SU-DHL-6 (cell line): ENCODE results near the gene ZDHHC24.

Experiments used
- H2AFZ ChIP-seq: fragments of 200-600 bp; sonication (generic); 2 replicates; pipeline ENCODE4 v1.6.1; 2014; ENCODE audit warnings: low read depth, mild to moderate bottlenecking, moderate library complexity, mixed read lengths, antibody characterized with exemption, low read length; ENCODE audit not compliant: severe bottlenecking
- H3F3A ChIP-seq: fragments of 200-600 bp; shearing (Covaris generic); 2 replicates; pipeline ENCODE4 v1.6.0; 2016; ENCODE audit warnings: antibody characterized with exemption, mild to moderate bottlenecking; ENCODE audit not compliant: insufficient read depth
- H3K27ac ChIP-seq: fragments of 200-600 bp; sonication (generic); 2 replicates; pipeline ENCODE4 v1.5.1; 2016; ENCODE audit warnings: low read depth, mild to moderate bottlenecking, low read length, moderate library complexity, mixed read lengths
- H3K27me3 ChIP-seq: fragments of 200-600 bp; sonication (generic), shearing (Covaris generic); 2 replicates; pipeline ENCODE4 v1.6.0; 2014; ENCODE audit warnings: mild to moderate bottlenecking, low read length
- H3K36me3 ChIP-seq: fragments of 200-600 bp; sonication (generic); 2 replicates; pipeline ENCODE4 v1.6.1; 2014; ENCODE audit warnings: mild to moderate bottlenecking, low read length, mixed read lengths
- H3K4me2 ChIP-seq: fragments of 300-600, 200-600 bp; shearing (Covaris generic), sonication (generic); 2 replicates; pipeline ENCODE4 v1.6.0; 2014; ENCODE audit warnings: low read length, low read depth, mild to moderate bottlenecking; ENCODE audit not compliant: poor library complexity, severe bottlenecking
- H3K4me3 ChIP-seq: fragments of 200-600 bp; sonication (generic); 2 replicates; pipeline ENCODE4 v1.5.1; 2014; ENCODE audit warnings: antibody characterized with exemption, low read length, mild to moderate bottlenecking, mixed read lengths; ENCODE audit not compliant: insufficient read depth, poor library complexity, severe bottlenecking
- H3K79me2 ChIP-seq: fragments of 200-600 bp; sonication (generic); 2 replicates; pipeline ENCODE4 v1.6.1; 2014; ENCODE audit warnings: mild to moderate bottlenecking, low read length, moderate library complexity; ENCODE audit not compliant: insufficient read depth
- H3K9ac ChIP-seq: fragments of 200-600 bp; sonication (generic); 2 replicates; pipeline ENCODE4 v1.7.0; 2014; ENCODE audit warnings: mild to moderate bottlenecking, low read length
- H3K9me2 ChIP-seq: fragments of 200-600 bp; sonication (generic); replicated peaks from 2 replicates; pipeline ENCODE4 v1.6.1; 2014; ENCODE audit warnings: low read length; ENCODE audit not compliant: insufficient read depth
- H3K9me3 ChIP-seq: fragments of 200-600 bp; sonication (generic); 2 replicates; pipeline ENCODE4 v1.6.1; 2014; ENCODE audit warnings: low read length, mixed read lengths; ENCODE audit not compliant: insufficient read depth
- H4K20me1 ChIP-seq: fragments of 200-600 bp; sonication (generic); 2 replicates; pipeline ENCODE4 v1.6.1; 2014; ENCODE audit warnings: low read depth, mild to moderate bottlenecking, antibody characterized with exemption, low read length, moderate library complexity, mixed read lengths
- CTCF ChIP-seq: fragments of 200-600 bp; sonication (generic); IDR thresholded peaks from one replicate; pipeline ENCODE4 v1.5.1; 2017; ENCODE audit warnings: antibody characterized with exemption, mild to moderate bottlenecking, low read length, moderate library complexity; ENCODE audit not compliant: insufficient read depth, poor library complexity, severe bottlenecking
- EZH2phosphoT487 ChIP-seq: fragments of 200-600 bp; sonication (generic), shearing (Covaris generic); conservative IDR thresholded peaks from 2 replicates; pipeline ENCODE4 v1.6.1; 2018; ENCODE audit warnings: mild to moderate bottlenecking, antibody characterized with exemption, low read length, moderate library complexity, mixed read lengths

ZDHHC24 gene

GRCh38 chr11:66562907-66563583, 17.2 kb upstream of the ZDHHC24 start:
- H3F3A ChIP-seq = no peaks in the 10 kb centered on the region
- TF ChIP-seq CTCF (no peak), EZH2phosphoT487 (no peak)

GRCh38 chr11:66562275-66562674, 16.4 kb upstream of the ZDHHC24 start:
- Histone ChIP-seq H3K27me3 (no peaks in the 10 kb centered on the region), H3K9me2 (no peaks in the 10 kb centered on the region), H3K79me2 (no peaks in the 10 kb centered on the region), H3F3A (no peaks in the 10 kb centered on the region), H3K27ac (no peak overlapping the region), H2AFZ (no peak overlapping the region), H3K9ac (no peak overlapping the region), H3K4me2 (no peak overlapping the region), H4K20me1 (no peaks in the 10 kb centered on the region), H3K36me3 (no peaks in the 10 kb centered on the region), H3K4me3 (no peak overlapping the region), H3K9me3 (no peaks in the 10 kb centered on the region)
- no peak for TF ChIP-seq CTCF
- TF ChIP-seq EZH2phosphoT487 = no peak

More at GRCh38 chr11:66562907-66563583, 17.2 kb upstream of the ZDHHC24 start:
- no peak overlapping the region for H3K27ac ChIP-seq
- H3K27me3 ChIP-seq = no peaks in the 10 kb centered on the region
- no peaks in the 10 kb centered on the region for H3K9me2 ChIP-seq
- H3K36me3 ChIP-seq = no peaks in the 10 kb centered on the region
- no peak overlapping the region for H3K9ac ChIP-seq
- H3K4me3 ChIP-seq = no peak overlapping the region
- no peaks in the 10 kb centered on the region for H3K79me2 ChIP-seq
- H4K20me1 ChIP-seq = no peaks in the 10 kb centered on the region
- H3K9me3 ChIP-seq = no peaks in the 10 kb centered on the region
- H3K4me2 ChIP-seq = no peak overlapping the region
- H2AFZ ChIP-seq = no peak overlapping the region

- Histone ChIP-seq H3F3A (no peaks in the 10 kb centered on the region), H3K4me3 (no peak overlapping the region), H3K9ac (no peak overlapping the region), H2AFZ (no peak overlapping the region), H3K36me3 (no peaks in the 10 kb centered on the region), H3K9me3 (no peaks in the 10 kb centered on the region), H3K27ac (no peak overlapping the region), H3K9me2 (no peaks in the 10 kb centered on the region), H3K79me2 (no peaks in the 10 kb centered on the region), H3K4me2 (no peak overlapping the region), H3K27me3 (no peaks in the 10 kb centered on the region), H4K20me1 (no peaks in the 10 kb centered on the region)
- TF ChIP-seq EZH2phosphoT487 (no peak), CTCF (no peak)
These were observed 16.1 kb upstream of the ZDHHC24 start for GRCh38 chr11:66561975-66562248.
